ENCODE data around the gene SOCS6. TPM values are rescaled to one million over a fixed set of nuclear protein-coding genes. Genes with fewer than 3 reads are reported as not detected.

Gene SOCS6
- total RNA-seq, 4 donors from 2014 or later: 16.3 to 26.5 (median 18.5) TPM

- no peak for DNase-seq (ENCODE audit: low spot score in 2 of 2)
- no peak overlapping the region for H3K27ac ChIP-seq
- 83% methylated on average over 12 of the region's 12 CpGs for WGBS
- TF ChIP-seq POLR2A (IDR thresholded peaks at IDR 0.05) (no peak), CTCF (IDR thresholded peaks at IDR 0.05) (no peak), EP300 (IDR thresholded peaks at IDR 0.05) (no peak), POLR2AphosphoS5 (IDR thresholded peaks at IDR 0.05) (no peak)
- no peaks in the 10 kb centered on the region for H3K36me3 ChIP-seq
- no peaks in the 10 kb centered on the region for H3K27me3 ChIP-seq
- no peaks in the 10 kb centered on the region for H3K9me3 ChIP-seq
- no peak overlapping the region for H3K4me3 ChIP-seq
- no peaks in the 10 kb centered on the region for H3K4me1 ChIP-seq
These were observed 38.1 kb upstream of the SOCS6 start for GRCh38 chr18:70250781-70251180.

- no peaks in the 10 kb centered on the region for H3K36me3 ChIP-seq
- no peaks in the 10 kb centered on the region for H3K27me3 ChIP-seq
- H3K4me3 ChIP-seq: no peak overlapping the region
- 67% methylated on average over 5 of the region's 5 CpGs for WGBS
- TF ChIP-seq CTCF (IDR thresholded peaks at IDR 0.05) (no peak), POLR2AphosphoS5 (IDR thresholded peaks at IDR 0.05) (no peak), EP300 (IDR thresholded peaks at IDR 0.05) (no peak), POLR2A (IDR thresholded peaks at IDR 0.05) (no peak)
- H3K4me1 ChIP-seq: no peaks in the 10 kb centered on the region
- H3K9me3 ChIP-seq: no peaks in the 10 kb centered on the region
- no peak overlapping the region for H3K27ac ChIP-seq
- no peak for DNase-seq (ENCODE audit: low spot score in 2 of 2)
These were observed 32.7 kb upstream of the SOCS6 start for GRCh38 chr18:70256184-70256583.

GRCh38 chr18:70256994-70257393 lies 31.9 kb upstream of the SOCS6 start:
- no peaks in the 10 kb centered on the region for H3K36me3 ChIP-seq
- H3K4me1 ChIP-seq: no peaks in the 10 kb centered on the region
- TF ChIP-seq POLR2AphosphoS5 (IDR thresholded peaks at IDR 0.05) (no peak), EP300 (IDR thresholded peaks at IDR 0.05) (no peak), POLR2A (IDR thresholded peaks at IDR 0.05) (no peak), CTCF (IDR thresholded peaks at IDR 0.05) (no peak)
- H3K27me3 ChIP-seq: no peaks in the 10 kb centered on the region
- no peaks in the 10 kb centered on the region for H3K9me3 ChIP-seq
- WGBS: 29% methylated on average over 4 of the region's 4 CpGs
- no peak overlapping the region for H3K27ac ChIP-seq
- no peak overlapping the region for H3K4me3 ChIP-seq
- no peak for DNase-seq (ENCODE audit: low spot score in 2 of 2)

DNA sequence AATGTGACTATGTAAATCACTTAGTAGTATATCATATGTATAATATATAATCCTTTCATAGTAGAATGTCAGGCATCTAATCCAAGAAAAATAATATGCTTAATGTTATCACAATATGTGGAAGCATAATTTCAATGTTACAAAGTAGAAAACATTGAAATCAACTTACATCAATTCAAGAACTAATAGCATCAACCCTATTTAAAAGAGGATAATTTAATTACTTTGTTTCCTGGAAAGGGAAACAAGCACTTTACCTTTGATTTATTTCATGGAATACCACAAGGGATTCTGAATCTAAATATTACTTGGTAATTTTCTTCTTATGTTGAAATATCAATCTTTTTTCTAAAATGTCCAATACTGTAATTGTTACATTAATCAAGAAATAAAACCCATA lies 30.6 kb upstream of the SOCS6 start:
- TF ChIP-seq EP300 (IDR thresholded peaks at IDR 0.05): no peak
- no peak for TF ChIP-seq POLR2AphosphoS5 (IDR thresholded peaks at IDR 0.05)
- no peak for TF ChIP-seq POLR2A (IDR thresholded peaks at IDR 0.05)
- TF ChIP-seq CTCF (IDR thresholded peaks at IDR 0.05): no peak
- no peak overlapping the region for H3K27ac ChIP-seq
- H3K9me3 ChIP-seq: no peaks in the 10 kb centered on the region
- no peaks in the 10 kb centered on the region for H3K36me3 ChIP-seq
- H3K4me3 ChIP-seq: no peak overlapping the region
- no peaks in the 10 kb centered on the region for H3K27me3 ChIP-seq
- no peaks in the 10 kb centered on the region for H3K4me1 ChIP-seq
- no peak for DNase-seq (ENCODE audit: low spot score in 2 of 2)

DNA sequence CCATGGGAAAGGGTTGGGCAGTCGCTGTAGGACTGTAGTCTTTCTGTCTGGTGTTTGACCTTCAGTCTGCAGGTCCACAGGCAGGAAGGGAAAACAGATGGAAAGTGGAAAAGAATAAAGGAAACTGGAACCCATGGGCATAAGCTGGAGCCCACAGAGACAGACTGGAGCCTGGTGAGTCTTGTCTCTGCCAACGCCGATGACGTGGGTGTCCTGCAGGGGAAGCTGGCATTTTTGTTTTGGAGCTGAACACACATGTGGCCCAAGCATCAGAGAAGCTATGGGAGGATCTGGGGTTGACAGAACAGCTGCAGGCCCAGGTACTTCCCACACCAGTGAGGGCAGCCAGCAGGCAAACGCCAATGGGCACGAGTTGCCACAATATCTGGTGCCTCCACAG lies 28.2 kb upstream of the SOCS6 start:
- WGBS: 80% methylated on average over 6 of the region's 6 CpGs
- no peaks in the 10 kb centered on the region for H3K9me3 ChIP-seq
- no peaks in the 10 kb centered on the region for H3K4me1 ChIP-seq
- H3K27ac ChIP-seq: no peak overlapping the region
- DNase-seq (ENCODE audit: low spot score in 2 of 2): no peak
- no peaks in the 10 kb centered on the region for H3K36me3 ChIP-seq
- no peak overlapping the region for H3K4me3 ChIP-seq
- TF ChIP-seq POLR2AphosphoS5 (IDR thresholded peaks at IDR 0.05) (no peak), CTCF (IDR thresholded peaks at IDR 0.05) (no peak), POLR2A (IDR thresholded peaks at IDR 0.05) (no peak), EP300 (IDR thresholded peaks at IDR 0.05) (no peak)
- H3K27me3 ChIP-seq: no peaks in the 10 kb centered on the region
